ENCODE measurements around the gene RBP3.

DNA sequence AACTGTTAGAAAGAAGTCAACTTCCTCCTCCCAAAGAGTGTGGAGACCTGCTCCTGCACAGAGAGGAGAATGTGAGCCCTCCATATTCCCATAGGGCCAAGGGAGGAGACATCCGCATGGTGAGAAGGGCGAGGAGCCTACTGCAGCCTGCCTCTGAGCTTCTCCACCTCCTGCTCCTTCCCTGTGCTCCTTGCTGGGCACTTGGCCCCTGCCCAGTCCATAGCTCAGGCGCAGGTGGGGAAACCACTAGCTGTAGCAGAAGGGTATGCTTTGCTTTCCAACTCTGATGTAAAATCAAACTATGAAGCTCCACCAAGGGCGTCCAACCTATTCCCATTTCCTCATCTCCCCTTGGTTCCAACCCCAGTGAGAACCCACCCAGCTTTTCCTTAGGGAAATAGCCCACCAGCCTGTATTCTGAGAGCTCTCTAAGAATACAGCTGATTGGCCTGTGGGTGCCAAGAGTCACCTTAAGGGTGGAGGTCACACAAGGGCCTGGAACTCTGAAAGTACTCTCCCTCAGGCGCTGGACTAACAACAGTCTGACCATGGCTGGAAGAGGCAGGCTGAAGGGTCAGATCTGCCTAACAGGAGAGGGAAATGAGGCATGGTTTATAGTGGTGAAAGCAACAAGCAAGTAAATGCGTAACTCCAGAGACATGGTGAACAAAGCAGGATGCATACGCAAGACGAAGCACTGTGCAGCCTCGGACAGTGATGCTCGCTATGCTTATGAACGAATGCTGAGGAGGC lies 22.0 kb downstream of the RBP3 start:
- TF ChIP-seq, protein P1, sequence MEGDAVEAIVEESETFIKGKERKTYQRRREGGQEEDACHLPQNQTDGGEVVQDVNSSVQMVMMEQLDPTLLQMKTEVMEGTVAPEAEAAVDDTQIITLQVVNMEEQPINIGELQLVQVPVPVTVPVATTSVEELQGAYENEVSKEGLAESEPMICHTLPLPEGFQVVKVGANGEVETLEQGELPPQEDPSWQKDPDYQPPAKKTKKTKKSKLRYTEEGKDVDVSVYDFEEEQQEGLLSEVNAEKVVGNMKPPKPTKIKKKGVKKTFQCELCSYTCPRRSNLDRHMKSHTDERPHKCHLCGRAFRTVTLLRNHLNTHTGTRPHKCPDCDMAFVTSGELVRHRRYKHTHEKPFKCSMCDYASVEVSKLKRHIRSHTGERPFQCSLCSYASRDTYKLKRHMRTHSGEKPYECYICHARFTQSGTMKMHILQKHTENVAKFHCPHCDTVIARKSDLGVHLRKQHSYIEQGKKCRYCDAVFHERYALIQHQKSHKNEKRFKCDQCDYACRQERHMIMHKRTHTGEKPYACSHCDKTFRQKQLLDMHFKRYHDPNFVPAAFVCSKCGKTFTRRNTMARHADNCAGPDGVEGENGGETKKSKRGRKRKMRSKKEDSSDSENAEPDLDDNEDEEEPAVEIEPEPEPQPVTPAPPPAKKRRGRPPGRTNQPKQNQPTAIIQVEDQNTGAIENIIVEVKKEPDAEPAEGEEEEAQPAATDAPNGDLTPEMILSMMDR (IDR thresholded peaks at IDR 0.05; ENCODE audit: poor library complexity, severe bottlenecking), result no peak
- no peak for TF ChIP-seq SMC3 (conservative IDR thresholded peaks at IDR 0.05; ENCODE audit: poor library complexity)
- TF ChIP-seq, protein P2, sequence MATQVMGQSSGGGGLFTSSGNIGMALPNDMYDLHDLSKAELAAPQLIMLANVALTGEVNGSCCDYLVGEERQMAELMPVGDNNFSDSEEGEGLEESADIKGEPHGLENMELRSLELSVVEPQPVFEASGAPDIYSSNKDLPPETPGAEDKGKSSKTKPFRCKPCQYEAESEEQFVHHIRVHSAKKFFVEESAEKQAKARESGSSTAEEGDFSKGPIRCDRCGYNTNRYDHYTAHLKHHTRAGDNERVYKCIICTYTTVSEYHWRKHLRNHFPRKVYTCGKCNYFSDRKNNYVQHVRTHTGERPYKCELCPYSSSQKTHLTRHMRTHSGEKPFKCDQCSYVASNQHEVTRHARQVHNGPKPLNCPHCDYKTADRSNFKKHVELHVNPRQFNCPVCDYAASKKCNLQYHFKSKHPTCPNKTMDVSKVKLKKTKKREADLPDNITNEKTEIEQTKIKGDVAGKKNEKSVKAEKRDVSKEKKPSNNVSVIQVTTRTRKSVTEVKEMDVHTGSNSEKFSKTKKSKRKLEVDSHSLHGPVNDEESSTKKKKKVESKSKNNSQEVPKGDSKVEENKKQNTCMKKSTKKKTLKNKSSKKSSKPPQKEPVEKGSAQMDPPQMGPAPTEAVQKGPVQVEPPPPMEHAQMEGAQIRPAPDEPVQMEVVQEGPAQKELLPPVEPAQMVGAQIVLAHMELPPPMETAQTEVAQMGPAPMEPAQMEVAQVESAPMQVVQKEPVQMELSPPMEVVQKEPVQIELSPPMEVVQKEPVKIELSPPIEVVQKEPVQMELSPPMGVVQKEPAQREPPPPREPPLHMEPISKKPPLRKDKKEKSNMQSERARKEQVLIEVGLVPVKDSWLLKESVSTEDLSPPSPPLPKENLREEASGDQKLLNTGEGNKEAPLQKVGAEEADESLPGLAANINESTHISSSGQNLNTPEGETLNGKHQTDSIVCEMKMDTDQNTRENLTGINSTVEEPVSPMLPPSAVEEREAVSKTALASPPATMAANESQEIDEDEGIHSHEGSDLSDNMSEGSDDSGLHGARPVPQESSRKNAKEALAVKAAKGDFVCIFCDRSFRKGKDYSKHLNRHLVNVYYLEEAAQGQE (IDR thresholded peaks at IDR 0.05; ENCODE audit: borderline replicate concordance), result no peak
- TF ChIP-seq POLR2AphosphoS5 (IDR thresholded peaks at IDR 0.05), result no peak
- no peak for TF ChIP-seq EZH2 (IDR thresholded peaks at IDR 0.05; ENCODE audit: borderline replicate concordance, insufficient read depth, low read length, poor library complexity, severe bottlenecking)
- no peak for TF ChIP-seq EP300 (conservative IDR thresholded peaks at IDR 0.05; ENCODE audit: poor library complexity, severe bottlenecking)

Data from neural cell (in vitro differentiated cells).